ENCODE results near the gene C3orf20. TPM values are rescaled to one million over a fixed set of nuclear protein-coding genes. Genes with fewer than 3 reads are reported as not detected.

C3orf20 gene
- total and polyA plus RNA-seq, 9 of the 15 experiments (the other 6 are each of a cell fraction or from before 2014, with no cell fraction given): 0.04 TPM; not detected in 8

DNA sequence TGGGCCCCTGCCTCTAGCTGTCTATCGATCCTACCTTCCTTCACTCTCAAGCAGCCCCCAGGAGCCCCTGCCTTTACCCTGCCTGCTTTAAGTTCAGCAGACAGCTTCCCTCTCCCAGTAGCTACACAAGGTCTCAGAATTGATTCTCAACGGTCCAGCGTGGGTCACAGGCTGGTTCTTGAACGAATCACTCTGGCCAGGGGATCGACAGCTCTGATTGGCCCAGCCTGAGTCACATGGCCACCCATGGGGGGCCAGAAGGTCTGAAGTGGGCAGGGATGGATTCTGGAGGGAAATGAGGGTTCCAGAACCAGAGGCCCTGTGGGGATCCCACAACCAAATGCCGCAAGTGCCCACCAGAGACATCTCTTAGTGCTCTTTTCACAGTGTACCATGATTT is 47.1 kb upstream of the C3orf20 start:
- DNase-seq (ENCODE audit: extremely low read depth in 1 of 4, low spot score in 3 of 4): no peak
- no peak overlapping the region for H3K27ac ChIP-seq (ENCODE audit: extremely low read depth, low read depth, low read length)
- H3K4me2 ChIP-seq (ENCODE audit: insufficient read depth, low read length): no peak overlapping the region
- in situ Hi-C loops (cut with MboI) (no loop called here), intact Hi-C loops (cut with micrococcal nuclease) (no loop called here)
- TF ChIP-seq, protein P1, sequence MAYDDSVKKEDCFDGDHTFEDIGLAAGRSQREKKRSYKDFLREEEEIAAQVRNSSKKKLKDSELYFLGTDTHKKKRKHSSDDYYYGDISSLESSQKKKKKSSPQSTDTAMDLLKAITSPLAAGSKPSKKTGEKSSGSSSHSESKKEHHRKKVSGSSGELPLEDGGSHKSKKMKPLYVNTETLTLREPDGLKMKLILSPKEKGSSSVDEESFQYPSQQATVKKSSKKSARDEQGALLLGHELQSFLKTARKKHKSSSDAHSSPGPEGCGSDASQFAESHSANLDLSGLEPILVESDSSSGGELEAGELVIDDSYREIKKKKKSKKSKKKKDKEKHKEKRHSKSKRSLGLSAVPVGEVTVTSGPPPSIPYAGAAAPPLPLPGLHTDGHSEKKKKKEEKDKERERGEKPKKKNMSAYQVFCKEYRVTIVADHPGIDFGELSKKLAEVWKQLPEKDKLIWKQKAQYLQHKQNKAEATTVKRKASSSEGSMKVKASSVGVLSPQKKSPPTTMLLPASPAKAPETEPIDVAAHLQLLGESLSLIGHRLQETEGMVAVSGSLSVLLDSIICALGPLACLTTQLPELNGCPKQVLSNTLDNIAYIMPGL (CRISPR knock-in tag; IDR thresholded peaks at IDR 0.05): no peak
- TF ChIP-seq, protein P2, sequence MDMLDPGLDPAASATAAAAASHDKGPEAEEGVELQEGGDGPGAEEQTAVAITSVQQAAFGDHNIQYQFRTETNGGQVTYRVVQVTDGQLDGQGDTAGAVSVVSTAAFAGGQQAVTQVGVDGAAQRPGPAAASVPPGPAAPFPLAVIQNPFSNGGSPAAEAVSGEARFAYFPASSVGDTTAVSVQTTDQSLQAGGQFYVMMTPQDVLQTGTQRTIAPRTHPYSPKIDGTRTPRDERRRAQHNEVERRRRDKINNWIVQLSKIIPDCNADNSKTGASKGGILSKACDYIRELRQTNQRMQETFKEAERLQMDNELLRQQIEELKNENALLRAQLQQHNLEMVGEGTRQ (CRISPR knock-in tag; IDR thresholded peaks at IDR 0.05): peak; percentile 81
- TF ChIP-seq IRF2 (CRISPR knock-in tag; IDR thresholded peaks at IDR 0.05) (no peak), TGIF2 (CRISPR knock-in tag; IDR thresholded peaks at IDR 0.05) (no peak), RAD51 (IDR thresholded peaks at IDR 0.05; ENCODE audit: borderline replicate concordance, low read depth) (peak; percentile 38; the same call in 1 of the 2 replicates), ZNF707 (CRISPR knock-in tag; conservative IDR thresholded peaks at IDR 0.05) (no peak)
- TF ChIP-seq, protein P3, sequence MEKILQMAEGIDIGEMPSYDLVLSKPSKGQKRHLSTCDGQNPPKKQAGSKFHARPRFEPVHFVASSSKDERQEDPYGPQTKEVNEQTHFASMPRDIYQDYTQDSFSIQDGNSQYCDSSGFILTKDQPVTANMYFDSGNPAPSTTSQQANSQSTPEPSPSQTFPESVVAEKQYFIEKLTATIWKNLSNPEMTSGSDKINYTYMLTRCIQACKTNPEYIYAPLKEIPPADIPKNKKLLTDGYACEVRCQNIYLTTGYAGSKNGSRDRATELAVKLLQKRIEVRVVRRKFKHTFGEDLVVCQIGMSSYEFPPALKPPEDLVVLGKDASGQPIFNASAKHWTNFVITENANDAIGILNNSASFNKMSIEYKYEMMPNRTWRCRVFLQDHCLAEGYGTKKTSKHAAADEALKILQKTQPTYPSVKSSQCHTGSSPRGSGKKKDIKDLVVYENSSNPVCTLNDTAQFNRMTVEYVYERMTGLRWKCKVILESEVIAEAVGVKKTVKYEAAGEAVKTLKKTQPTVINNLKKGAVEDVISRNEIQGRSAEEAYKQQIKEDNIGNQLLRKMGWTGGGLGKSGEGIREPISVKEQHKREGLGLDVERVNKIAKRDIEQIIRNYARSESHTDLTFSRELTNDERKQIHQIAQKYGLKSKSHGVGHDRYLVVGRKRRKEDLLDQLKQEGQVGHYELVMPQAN (IDR thresholded peaks at IDR 0.05; ENCODE audit: borderline replicate concordance): no peak
- TF ChIP-seq, protein P4, sequence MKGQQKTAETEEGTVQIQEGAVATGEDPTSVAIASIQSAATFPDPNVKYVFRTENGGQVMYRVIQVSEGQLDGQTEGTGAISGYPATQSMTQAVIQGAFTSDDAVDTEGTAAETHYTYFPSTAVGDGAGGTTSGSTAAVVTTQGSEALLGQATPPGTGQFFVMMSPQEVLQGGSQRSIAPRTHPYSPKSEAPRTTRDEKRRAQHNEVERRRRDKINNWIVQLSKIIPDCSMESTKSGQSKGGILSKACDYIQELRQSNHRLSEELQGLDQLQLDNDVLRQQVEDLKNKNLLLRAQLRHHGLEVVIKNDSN (CRISPR knock-in tag; IDR thresholded peaks at IDR 0.05): peak; percentile 72
- TF ChIP-seq, protein P5, sequence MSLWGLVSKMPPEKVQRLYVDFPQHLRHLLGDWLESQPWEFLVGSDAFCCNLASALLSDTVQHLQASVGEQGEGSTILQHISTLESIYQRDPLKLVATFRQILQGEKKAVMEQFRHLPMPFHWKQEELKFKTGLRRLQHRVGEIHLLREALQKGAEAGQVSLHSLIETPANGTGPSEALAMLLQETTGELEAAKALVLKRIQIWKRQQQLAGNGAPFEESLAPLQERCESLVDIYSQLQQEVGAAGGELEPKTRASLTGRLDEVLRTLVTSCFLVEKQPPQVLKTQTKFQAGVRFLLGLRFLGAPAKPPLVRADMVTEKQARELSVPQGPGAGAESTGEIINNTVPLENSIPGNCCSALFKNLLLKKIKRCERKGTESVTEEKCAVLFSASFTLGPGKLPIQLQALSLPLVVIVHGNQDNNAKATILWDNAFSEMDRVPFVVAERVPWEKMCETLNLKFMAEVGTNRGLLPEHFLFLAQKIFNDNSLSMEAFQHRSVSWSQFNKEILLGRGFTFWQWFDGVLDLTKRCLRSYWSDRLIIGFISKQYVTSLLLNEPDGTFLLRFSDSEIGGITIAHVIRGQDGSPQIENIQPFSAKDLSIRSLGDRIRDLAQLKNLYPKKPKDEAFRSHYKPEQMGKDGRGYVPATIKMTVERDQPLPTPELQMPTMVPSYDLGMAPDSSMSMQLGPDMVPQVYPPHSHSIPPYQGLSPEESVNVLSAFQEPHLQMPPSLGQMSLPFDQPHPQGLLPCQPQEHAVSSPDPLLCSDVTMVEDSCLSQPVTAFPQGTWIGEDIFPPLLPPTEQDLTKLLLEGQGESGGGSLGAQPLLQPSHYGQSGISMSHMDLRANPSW (CRISPR knock-in tag; IDR thresholded peaks at IDR 0.05): no peak
- H3K79me2 ChIP-seq (ENCODE audit: control insufficient read depth, insufficient read depth, low read length): no peaks in the 10 kb centered on the region
- peaks cover 3 to 4% of the 10 kb centered on the region in 2 experiments; a peak in 2 of 5 replicates for H3K4me1 ChIP-seq (replicated peaks in 1 of 2; ENCODE audit: control insufficient read depth in 2 of 2, insufficient read depth in 2 of 2, low read length in 2 of 2)
- H3K4me3 ChIP-seq: no peak overlapping the region
- no peaks in the 10 kb centered on the region; the same call in 1 of the 2 replicates for H4K20me1 ChIP-seq (replicated peaks; ENCODE audit: control insufficient read depth, insufficient read depth, low read length)
- CTCF ChIA-PET (ENCODE audit: low intra/inter-chr PET ratio): no interaction called here
- no peak for ATAC-seq
- FAIRE-seq: no peak
- H3K9ac ChIP-seq (ENCODE audit: insufficient read depth in 1 of 2, low read depth in 2 of 2, low read length in 2 of 2): no peak overlapping the region
- no peaks in the 10 kb centered on the region for H3K36me3 ChIP-seq (ENCODE audit: control insufficient read depth, insufficient read depth, low read length)
- no peaks in the 10 kb centered on the region for H3K9me1 ChIP-seq (ENCODE audit: control insufficient read depth, insufficient read depth, low read length)
- peak overlapping the region; percentile 41; the same call in 1 of the 2 replicates for H2AFZ ChIP-seq (ENCODE audit: low read depth, low read length)
- peaks cover 27 to 41% of the 10 kb centered on the region in 2 experiments for H3K27me3 ChIP-seq (ENCODE audit: control insufficient read depth in 2 of 2, insufficient read depth in 2 of 2, low read length in 2 of 2)
- no peaks in the 10 kb centered on the region for H3K9me3 ChIP-seq (replicated peaks; ENCODE audit: control insufficient read depth, insufficient read depth, low read depth, low read length)
- BruUV-seq (replicated peaks): no TSS peak
- POLR2A ChIA-PET: interaction anchor here (0.7 to 1.2 kb wide), 2 partner anchors 8 to 28 kb away, joined by 3 to 4 read pairs; no protein-coding TSS in a partner anchor
- WGBS (ENCODE audit: insufficient coverage, low coverage, missing lambda C conversion rate): 8% methylated on average over 6 of the region's 6 CpGs
